DOHH2 (cell line): ENCODE results near the gene NTRK1.

Experiments used
- H3F3A ChIP-seq: fragments of 200-600 bp; sonication (generic), shearing (Covaris generic); 2 replicates; pipeline ENCODE4 v1.6.0; 2016; ENCODE audit warnings: antibody characterized with exemption, mild to moderate bottlenecking; ENCODE audit not compliant: control insufficient read depth, insufficient read depth
- H3K27ac ChIP-seq: fragments of 200-600 bp; sonication (generic); 2 replicates; pipeline ENCODE4 v1.5.1; 2014; ENCODE audit warnings: low read depth, mild to moderate bottlenecking, low read length, moderate library complexity
- H3K27me3 ChIP-seq: fragments of 200-600 bp; sonication (generic); 2 replicates; pipeline ENCODE4 v1.6.1; 2014; ENCODE audit warnings: mild to moderate bottlenecking, low read length, mixed read lengths; ENCODE audit not compliant: control insufficient read depth
- H3K36me3 ChIP-seq: fragments of 200-600 bp; sonication (generic); 2 replicates; pipeline ENCODE4 v1.6.1; 2014; ENCODE audit warnings: mild to moderate bottlenecking, low read length, moderate library complexity, mixed read lengths; ENCODE audit not compliant: control insufficient read depth
- H3K4me1 ChIP-seq: fragments of 200-600 bp; sonication (generic); 2 replicates; pipeline ENCODE4 v1.6.1; 2014; ENCODE audit warnings: mild to moderate bottlenecking, low read length, mixed read lengths; ENCODE audit not compliant: control insufficient read depth
- H3K4me2 ChIP-seq: fragments of 200-600 bp; sonication (generic); 2 replicates; pipeline ENCODE4 v1.6.0; 2014; ENCODE audit warnings: mild to moderate bottlenecking, low read length, moderate library complexity
- H3K4me3 ChIP-seq: fragments of 200-600 bp; sonication (generic); 2 replicates; pipeline ENCODE4 v1.5.1; 2014; ENCODE audit warnings: mild to moderate bottlenecking, low read length, mixed read lengths
- H3K79me2 ChIP-seq: fragments of 200-600 bp; sonication (generic); 2 replicates; pipeline ENCODE4 v1.6.1; 2014; ENCODE audit warnings: mild to moderate bottlenecking, low read length, mixed read lengths; ENCODE audit not compliant: control insufficient read depth
- H3K9me2 ChIP-seq: fragments of 200-600 bp; sonication (generic); replicated peaks from 2 replicates; pipeline ENCODE4 v1.6.1; 2014; ENCODE audit warnings: mild to moderate bottlenecking, low read length, mixed read lengths; ENCODE audit not compliant: control insufficient read depth
- H3K9me3 ChIP-seq: fragments of 200-600 bp; sonication (generic); 2 replicates; pipeline ENCODE4 v1.6.1; 2014; ENCODE audit warnings: antibody characterized with exemption, low read length, mixed read lengths; ENCODE audit not compliant: control insufficient read depth, insufficient read depth
- H4K20me1 ChIP-seq: fragments of 200-600 bp; sonication (generic); 2 replicates; pipeline ENCODE4 v1.6.0; 2014; ENCODE audit warnings: low read depth, mild to moderate bottlenecking, antibody characterized with exemption, low read length, moderate library complexity; ENCODE audit not compliant: control insufficient read depth, insufficient read depth
- CTCF ChIP-seq: fragments of 200-600 bp; sonication (generic); IDR thresholded peaks from one replicate; pipeline ENCODE4 v1.5.1; 2014; ENCODE audit warnings: antibody characterized with exemption, mild to moderate bottlenecking, low read depth, low read length; ENCODE audit not compliant: poor library complexity, severe bottlenecking
- EZH2phosphoT487 ChIP-seq: fragments of 200-600 bp; sonication (generic); IDR thresholded peaks from 2 replicates; pipeline ENCODE4 v1.6.1; 2017; ENCODE audit warnings: borderline replicate concordance, mild to moderate bottlenecking, antibody characterized with exemption, low read length, moderate library complexity, mixed read lengths

Gene NTRK1

GRCh38 chr1:156900896-156901589 lies 40.4 kb downstream of the NTRK1 start:
- Histone ChIP-seq H4K20me1 (0 out of 2 replicates have a peak, but pooled peaks cover 3% of the 10 kb centered on the region), H3K27ac (no peak overlapping the region), H3F3A (no peaks in the 10 kb centered on the region), H3K4me2 (no peak overlapping the region), H3K79me2 (no peaks in the 10 kb centered on the region), H3K27me3 (peaks cover 29% of the 10 kb centered on the region), H3K9me2 (no peaks in the 10 kb centered on the region), H3K9me3 (no peaks in the 10 kb centered on the region), H3K4me3 (no peak overlapping the region), H3K36me3 (no peaks in the 10 kb centered on the region), H3K4me1 (no peaks in the 10 kb centered on the region)
- no peak for TF ChIP-seq EZH2phosphoT487
- TF ChIP-seq CTCF, result no peak

- H3K4me3 ChIP-seq, result no peak overlapping the region
- no peak overlapping the region for H3K27ac ChIP-seq
- no peaks in the 10 kb centered on the region for H3K4me1 ChIP-seq
- no peak overlapping the region for H3K4me2 ChIP-seq
- no peaks in the 10 kb centered on the region for H3K9me3 ChIP-seq
- no peaks in the 10 kb centered on the region for H3F3A ChIP-seq
- H4K20me1 ChIP-seq, result 0 out of 2 replicates have a peak, but pooled peaks cover 3% of the 10 kb centered on the region
- H3K27me3 ChIP-seq, result peaks cover 29% of the 10 kb centered on the region
- no peaks in the 10 kb centered on the region for H3K9me2 ChIP-seq
- no peaks in the 10 kb centered on the region for H3K79me2 ChIP-seq
- H3K36me3 ChIP-seq, result no peaks in the 10 kb centered on the region
- TF ChIP-seq EZH2phosphoT487 (no peak), CTCF (no peak)
Measured at GRCh38 chr1:156901590-156901900, 40.9 kb downstream of the NTRK1 start.

GRCh38 chr1:156901966-156902915 lies 41.6 kb downstream of the NTRK1 start:
- TF ChIP-seq CTCF, result no peak
- no peak for TF ChIP-seq EZH2phosphoT487
- Histone ChIP-seq H3K79me2 (no peaks in the 10 kb centered on the region), H3K4me1 (no peaks in the 10 kb centered on the region), H3K36me3 (no peaks in the 10 kb centered on the region), H4K20me1 (no peaks in the 10 kb centered on the region), H3K4me3 (no peak overlapping the region), H3K4me2 (no peak overlapping the region), H3K27ac (no peak overlapping the region), H3F3A (no peaks in the 10 kb centered on the region), H3K9me2 (no peaks in the 10 kb centered on the region), H3K27me3 (peaks cover 29% of the 10 kb centered on the region), H3K9me3 (no peaks in the 10 kb centered on the region)
